HL-60/S4 (cell line): ENCODE measurements around the gene DDX4.

Experiments used
- in situ Hi-C: fragments of 300-500 bp; cut with MboI; formaldehyde crosslinking; loops from 2 replicates; pipeline ENCODE4 v1.14.3; 2022; ENCODE audit warnings: low sequenced_read_pairs

The DDX4 gene

DNA sequence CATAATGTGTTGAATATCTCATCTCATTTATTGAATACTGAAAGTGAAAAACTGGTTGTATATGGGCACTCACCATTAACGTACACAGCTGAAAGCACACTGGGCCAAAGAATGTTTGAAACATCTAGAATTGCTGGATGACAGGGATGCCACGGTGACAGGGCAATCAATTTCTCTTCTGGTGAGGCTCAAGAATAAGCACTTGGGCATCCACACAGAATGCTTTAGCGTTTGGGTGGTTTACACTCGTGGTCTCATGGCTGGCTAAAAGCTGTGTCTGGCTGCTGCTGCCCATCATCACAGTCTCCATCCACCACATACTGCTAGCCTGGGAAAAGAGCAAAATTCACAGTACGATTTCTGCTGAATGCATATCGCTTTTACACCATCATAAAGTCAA is 82.6 kb downstream of the DDX4 start:
- in situ Hi-C loops, result no loop called here

DNA sequence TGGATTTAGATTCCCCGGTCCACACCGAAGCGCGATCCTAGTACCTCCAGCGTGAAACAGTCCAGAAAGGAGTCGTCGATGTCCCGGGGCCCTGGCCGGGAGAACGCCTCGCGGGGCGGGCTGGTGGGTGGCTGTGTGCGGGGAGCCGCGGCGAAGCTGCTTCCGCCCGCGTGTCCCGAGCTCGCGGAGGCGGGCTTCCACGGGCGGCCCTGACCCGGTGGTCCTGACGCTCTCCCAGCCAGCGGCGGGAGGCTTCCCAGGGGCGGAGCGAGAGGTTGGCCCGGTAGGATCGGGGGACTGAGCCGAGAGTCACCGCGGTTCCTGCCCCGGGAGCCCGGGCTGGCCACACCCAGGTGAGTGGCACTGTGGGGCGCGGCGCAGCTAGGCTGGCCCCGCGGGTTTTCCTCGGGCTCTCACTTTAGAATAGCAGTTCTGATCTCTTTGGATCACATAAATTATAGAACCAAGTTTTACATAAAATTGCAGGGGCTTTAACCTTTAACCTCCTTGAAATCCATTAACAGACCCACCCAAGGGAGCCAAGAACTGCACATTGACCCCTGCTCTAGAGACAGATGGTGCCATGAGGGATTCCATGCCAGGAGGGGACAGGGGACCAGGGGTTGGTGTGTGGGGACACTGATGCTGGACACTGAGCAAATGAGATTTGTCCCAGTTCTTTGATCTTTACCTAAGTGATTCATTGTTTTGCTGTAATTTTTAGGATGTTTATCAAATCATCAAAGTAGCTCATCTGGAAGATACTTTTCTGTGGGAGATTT is 84.1 kb downstream of the DDX4 start:
- in situ Hi-C loops, result no loop called here

DNA sequence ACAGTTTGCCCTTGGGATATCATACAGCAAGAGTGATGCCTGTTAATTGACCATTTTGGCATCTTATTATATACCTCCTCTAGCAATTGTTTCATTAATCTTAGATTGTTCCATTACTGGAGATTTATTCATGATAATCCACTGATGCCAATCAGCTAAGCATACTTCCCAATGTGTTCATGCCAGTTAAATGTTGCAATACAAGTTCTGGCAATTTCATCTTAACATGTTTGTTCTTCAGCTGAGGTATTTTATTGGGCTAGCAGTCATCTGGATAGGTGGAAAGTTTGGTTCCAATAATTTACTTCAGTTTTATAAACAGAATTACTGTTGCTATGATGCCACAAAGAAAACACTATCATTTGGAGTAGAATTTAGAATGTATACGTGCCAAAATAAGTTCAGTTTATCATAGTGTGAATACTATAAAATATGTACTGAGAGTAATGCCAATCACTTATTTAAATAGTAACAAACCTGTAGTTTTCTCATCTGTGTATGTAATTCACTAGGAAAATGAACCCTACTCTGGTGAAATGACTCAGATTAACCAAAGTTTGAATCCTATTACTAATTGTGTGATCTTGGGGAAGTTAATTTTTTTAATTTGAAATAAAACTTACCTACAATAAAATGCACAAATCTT is 85.4 kb downstream of the DDX4 start:
- in situ Hi-C loops, result no loop called here

DNA sequence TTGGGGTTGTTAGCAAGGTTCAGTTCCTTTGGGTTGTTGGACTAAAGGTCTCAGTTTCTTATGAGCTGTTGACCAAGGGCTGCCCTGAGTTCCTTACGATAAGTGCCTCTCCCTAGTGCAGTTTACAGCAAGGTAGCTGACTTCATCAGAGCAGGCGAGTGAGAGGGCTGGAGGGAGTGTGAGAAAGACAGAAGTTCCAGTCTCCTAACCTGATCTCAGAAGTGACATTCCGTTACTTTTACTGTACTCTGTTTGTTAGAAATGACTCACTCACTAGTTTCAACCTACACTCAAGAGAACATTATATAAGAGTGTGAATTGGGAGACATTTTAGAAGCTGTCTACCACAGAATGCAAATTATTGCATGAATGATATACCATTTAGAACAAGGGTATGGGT is 92.1 kb downstream of the DDX4 start:
- in situ Hi-C loops, result no loop called here

DNA sequence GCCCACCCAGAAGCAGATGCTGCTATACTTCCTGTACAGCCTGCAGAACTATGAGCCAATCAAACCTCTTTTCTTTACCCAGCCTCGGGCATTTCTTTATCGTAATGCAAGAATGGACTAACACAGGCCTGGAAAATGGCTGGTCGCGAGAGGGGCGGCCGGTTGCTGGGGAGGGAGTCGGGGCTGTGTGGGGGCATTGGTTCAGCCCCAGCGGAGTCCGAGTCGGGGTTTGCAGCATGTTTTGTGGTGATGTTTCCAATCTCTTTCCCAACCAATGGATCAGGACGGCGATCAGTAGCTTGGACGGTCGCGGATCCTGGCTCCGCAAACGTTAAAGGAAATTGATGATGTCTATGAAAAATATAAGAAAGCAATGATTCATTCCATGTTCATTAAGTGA is 94.6 kb downstream of the DDX4 start:
- in situ Hi-C loops, result no loop called here

DNA sequence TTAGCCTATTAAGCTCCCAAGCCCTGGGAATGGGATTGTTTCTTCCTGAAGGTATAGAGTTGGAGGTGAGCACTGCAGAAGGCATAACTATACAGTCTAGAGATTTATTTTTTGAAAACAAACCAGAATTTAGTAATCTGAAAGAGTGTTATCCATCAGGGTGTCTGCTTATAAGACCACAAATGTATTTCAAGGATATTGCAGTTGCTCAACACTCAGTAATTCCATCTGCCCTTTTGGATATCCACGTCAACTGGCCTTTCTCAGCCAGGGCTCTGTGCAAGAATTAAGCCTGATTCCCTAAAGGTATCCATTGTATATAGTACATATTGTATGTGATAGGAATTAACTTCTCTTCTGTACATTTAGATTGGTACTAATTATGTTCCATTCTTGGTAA is 98.3 kb downstream of the DDX4 start:
- in situ Hi-C loops, result no loop called here

DNA sequence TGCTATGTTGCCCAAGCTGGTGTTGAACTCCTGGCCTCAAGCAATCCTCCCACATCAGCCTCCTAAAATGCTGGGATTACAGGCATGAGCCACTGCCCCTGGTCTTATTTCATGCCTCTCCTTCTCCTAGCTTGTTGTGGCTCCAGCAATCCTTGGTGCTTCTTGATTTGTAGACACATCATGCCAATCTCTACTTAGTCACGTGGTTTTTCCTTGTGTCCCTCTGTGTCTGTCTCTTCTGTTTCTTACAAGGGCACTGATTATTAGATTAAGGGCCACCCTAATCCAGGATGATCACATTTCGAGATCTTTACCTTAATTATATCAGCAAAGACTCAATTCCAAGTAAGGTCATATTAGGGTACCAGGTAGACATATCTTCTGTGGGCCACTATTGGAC is 104.1 kb downstream of the DDX4 start:
- in situ Hi-C loops, result no loop called here

DNA sequence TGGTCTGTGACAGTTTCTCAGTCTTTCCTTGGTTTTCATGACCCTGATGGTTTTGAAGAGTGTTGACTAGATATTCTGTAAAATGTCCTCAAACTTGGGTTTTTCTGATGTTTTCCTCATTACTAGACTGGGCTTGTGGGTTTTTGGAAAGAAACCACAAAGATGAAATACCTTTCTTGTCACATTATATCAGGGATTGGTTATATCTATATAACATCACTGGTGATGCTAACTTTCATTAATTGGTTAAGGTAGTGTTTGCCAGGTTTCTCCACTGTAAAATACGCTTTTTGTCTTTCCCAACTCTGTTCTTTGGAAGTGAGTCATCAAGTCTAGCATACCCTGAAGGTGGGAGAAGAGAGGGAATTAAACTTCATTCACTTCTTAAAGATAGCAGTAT is 110.0 kb downstream of the DDX4 start:
- in situ Hi-C loops, result no loop called here

DNA sequence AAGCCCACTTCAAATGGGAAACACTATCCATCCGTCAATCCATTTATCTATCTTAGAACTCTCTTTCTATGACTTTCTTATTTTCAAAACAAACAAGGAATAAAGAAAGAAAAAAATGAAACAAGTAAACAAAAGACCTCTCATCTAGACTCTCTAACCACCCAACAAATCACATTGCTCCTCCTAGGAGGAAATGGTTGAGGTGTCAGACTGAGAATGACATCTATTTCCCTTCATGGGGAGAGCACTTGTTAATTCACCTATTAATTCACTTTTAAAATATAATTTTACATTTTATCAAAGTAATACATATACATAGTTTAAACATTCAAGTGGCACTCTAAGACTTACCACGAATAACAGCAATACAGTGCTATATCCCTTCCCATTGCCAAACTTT is 110.9 kb downstream of the DDX4 start:
- in situ Hi-C loops, result no loop called here

DNA sequence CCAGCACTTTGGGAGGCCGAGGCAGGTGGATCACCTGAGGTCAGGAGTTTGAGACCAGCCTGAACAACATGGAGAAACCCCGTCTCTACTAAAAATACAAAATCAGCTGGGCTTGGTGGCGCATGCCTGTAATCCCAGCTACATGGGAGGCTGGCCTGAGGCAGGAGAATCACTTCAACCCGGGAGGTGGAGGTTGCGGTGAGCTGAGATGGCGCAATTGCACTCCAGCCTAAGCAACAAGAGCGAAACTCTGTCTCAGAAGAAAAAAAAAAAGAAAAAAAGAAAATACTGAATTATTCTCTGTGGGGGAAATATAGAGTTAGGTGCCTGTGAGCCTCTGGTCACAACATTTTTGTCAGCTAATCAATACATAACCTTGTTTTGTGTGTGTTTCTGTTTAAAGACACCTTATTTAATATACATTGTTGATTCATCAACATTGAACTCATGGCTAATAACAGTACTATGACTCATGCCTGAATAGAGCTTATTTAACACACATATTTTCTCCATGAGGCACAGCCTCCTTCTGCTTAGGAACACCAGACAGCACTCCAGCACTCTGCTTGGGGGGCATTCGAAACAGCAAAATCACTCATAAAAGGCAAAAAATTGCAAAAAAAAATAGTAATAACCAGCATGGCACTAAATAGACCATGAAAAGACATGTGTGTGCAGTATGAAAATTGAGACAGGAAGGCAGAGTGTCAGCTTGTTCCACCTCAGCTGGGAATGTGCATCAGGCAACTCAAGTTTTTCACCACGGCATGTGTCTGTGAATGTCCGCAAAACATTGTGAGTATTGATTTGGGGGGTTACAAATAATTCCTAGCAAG is 113.2 kb downstream of the DDX4 start, which contains the start of gene IL31RA:
IL31RA (plus strand) TSS at position 519 of the 836 bp plus-strand sequence; CDS start at position 733, 214 bp downstream.
- in situ Hi-C loops, result no loop called here

DNA sequence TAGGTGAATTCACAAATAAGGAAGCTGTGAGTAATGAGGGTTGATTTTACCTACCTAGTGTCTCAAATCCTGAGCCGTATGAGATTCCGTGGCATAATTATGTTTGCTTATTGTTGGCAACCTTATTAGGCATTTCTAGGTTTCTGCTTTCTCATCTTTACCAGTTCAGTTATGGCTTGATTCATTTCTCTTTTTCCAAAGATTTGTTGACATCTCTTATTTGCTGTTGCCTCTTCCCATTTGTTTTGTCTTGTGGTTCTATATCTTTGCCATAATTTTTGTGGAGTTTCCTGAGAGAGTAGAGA is 113.8 kb downstream of the DDX4 start:
- in situ Hi-C loops, result no loop called here

DNA sequence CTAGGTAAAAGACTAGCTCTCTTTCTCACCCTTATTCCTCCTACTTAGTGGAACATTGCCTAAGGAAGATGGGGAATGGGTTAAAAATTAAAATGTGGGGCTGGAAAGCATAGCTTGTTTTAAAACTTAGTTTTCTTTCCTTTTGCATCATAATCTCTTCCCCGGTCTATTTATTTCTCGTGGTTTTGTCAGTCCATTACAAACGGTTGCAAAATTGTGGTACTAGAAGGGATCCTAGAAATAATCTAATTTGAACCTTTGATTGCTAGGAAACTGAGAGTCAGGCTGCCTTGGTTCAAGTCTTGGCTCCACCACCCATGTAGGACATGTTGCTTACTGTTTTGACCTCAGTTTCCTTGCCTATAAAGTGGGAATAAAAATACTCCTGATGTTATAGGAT is 114.6 kb downstream of the DDX4 start:
- in situ Hi-C loops, result no loop called here

DNA sequence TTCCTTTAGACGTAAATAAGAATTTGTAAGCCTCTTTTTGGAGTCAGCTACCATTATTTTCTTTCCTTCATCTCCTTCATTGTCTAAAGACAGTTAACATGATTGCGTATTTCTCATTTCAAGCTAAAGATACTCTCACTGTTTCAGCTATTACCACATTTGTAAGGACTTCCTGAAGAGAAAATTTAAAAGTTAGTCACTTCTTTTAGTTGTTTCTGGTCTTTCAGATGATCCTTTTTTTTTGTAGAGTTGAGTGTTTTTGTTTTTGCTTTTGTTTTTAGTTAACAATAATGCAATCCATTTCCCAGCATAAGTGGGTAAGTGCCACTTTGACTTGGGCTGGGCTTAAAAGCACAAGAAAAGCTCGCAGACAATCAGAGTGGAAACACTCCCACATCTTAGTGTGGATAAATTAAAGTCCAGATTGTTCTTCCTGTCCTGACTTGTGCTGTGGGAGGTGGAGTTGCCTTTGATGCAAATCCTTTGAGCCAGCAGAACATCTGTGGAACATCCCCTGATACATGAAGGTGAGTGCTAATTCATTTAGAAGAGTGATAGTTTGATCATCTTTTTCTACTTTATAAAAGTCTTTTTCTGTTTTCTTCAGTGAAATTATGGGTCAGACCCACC is 115.3 kb downstream of the DDX4 start:
- in situ Hi-C loops, result no loop called here

DNA sequence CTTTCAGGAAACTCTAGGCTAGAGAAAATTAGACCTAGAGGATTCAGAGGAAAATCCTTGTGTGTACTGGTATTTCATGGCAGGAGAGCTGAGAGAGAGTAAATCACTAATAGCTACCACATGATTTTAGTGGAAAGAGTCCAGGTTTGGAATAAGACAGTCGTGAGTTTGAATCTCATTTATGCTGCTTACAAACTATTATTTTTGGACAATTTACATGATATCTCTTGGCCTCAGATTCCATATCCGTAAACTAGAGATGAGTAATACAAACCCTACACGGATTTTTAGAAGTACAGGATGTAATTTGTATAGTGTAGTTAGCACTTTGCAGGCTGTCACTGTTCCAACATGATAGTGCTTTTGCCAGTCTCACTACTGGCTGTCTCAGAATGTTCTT is 116.0 kb downstream of the DDX4 start:
- in situ Hi-C loops, result no loop called here

DNA sequence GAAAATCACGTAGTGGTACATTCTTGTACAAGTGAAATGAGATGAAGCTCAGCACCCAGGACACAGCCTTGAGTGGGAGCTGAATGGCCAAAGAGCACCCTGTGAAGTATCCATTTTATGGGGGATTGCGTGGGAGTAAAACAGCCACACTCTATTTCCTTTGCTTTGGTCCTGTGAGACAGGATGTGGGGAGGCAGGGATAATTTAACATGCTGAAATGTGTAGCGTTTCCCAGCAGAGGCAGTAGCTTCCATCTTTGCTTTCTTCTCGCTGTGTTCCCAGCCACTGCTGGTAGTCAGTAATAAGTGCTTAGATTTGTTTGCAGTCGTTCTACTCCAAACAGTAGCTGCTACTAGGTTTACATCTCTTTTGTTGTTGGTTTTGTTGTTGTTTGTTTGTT is 117.6 kb downstream of the DDX4 start:
- in situ Hi-C loops, result no loop called here

DNA sequence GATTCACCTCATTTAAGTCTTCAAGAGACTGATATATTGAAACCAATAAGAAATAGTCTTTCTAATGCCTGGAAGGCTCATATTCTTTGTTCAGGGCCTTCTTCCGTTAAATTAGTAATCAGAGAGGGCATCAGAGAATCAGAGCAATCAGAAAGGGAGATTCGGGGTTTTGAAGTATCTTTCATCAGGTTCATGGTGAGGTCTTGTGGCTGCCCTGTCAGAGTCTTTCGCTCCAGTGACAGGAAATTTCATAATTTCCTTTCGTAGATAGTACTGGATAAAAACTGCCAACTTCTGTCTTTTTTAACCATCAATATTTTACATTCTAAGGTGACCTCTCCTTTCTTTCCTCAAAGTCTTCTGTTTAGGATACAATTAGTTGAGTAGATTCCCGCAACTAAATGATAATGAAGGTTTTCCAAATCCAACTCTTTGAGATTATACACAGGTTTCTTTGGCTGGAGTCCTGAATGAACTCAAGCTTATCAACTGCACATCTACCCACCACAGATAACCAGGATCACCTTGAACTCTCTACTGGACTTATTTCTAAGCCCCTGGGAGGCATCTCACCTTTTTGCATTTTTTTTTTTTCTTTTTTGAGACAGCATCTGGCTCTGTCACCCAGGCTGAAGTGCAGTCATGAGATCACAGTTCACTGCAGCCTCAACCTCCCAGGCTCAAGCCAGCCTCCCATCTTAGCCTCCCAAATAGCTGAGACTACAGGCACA is 118.8 kb downstream of the DDX4 start:
- in situ Hi-C loops, result no loop called here

DNA sequence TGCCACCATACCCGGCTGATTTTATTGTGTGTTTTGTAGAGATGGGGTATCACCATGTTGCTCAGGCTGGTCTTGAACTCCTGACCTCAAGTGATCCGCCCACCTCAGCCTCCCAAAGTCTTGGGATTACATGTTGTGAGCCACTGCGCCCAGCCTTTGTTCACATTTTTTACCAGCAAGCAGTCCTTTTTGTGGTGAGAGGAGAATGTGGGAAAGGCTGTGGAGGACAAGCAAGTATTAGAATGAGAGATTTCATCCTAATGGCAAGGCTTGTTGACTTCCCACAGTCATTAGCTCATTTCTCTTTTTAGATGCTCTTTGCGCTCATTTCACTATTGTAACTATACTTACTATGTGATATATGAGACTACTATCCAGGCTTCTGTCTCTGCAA is 119.4 kb downstream of the DDX4 start:
- in situ Hi-C loops, result no loop called here

DNA sequence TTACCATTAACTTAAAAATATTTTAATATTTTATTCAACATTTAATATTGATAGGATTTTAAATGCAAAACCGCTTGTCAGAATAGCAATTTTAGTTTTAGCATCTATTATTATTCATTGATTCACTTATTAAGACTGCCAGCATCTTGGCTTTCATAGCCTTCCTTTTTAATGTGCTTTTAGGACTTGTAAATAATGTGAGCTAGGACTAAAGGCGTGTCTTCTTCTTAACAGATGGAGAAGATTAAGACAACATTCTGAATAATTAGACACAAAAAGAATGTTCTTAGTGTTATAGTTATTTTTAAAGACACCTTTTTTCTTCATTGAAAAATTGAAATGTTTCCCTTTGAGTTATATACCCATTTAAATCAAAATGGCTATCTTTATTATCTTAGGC is 120.2 kb downstream of the DDX4 start:
- in situ Hi-C loops, result no loop called here

DNA sequence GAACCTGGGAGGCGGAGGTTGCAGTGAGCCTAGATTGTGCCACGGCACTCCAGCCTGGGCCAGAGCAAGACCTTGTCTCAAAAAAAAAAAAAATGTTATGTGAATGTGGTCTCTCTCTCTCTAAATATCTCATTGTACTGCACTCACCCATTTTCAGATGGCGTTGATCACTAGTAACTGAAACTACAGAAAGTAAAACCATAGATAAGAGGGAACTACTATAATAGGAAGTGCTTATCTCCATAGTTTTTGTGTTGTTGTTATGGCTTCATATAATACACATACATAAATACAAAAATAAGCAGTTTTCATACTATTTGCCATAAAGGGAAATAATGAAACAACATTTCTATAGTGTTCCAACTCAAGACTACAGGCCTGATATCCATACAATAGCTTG is 122.4 kb downstream of the DDX4 start:
- in situ Hi-C loops, result no loop called here

DNA sequence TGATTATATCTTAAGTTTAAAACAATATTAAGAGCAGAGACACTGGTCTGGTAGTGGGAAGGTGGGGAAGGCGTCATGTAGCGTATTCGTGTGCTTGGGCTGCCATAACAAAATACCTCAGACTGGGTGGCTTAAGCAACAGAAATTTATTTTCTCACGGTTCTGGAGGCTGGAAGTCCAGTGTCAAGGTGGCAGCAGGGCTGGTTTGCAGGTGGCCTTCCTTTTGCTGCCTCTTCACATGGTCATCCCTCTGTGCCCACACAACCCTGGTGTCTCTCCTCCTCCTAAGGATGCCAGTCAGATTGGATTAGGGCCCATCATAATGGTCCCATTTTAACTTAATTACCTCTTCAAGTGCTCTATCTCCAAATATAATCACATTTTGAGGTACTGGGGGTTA is 122.8 kb downstream of the DDX4 start:
- in situ Hi-C loops, result no loop called here
